Thyroid gland (tissue), 4 donors: ENCODE data around the gene BCKDHA. TPM values are rescaled to one million over a fixed set of nuclear protein-coding genes. Genes with fewer than 3 reads are reported as not detected.
"Not testable (repeated sequence)": the region's sequence is repeated elsewhere in the genome, so short reads cannot be mapped to it uniquely, and the experiment has no call there.

Source experiments
- DNase-seq, 2 donors: peaks; one replicate each; pipeline ENCODE4 v3.0.0-alpha.2; 2019
- H3K27ac ChIP-seq, 3 donors: fragments of 200-600 bp; sonication (generic); 1 replicate in 2 of 3; 2 replicates in 1 of 3; pipeline ENCODE4 v1.5.1; 2016 to 2019; ENCODE audit warnings: mild to moderate bottlenecking in 1 of 3, moderate library complexity in 1 of 3
- H3K27me3 ChIP-seq: fragments of 200-600 bp; sonication (generic); one replicate; pipeline ENCODE4 v1.5.1; 2019
- H3K36me3 ChIP-seq, 2 donors: fragments of 200-600 bp; sonication (generic); one replicate each; pipeline ENCODE4 v1.5.1; 2016 to 2019
- H3K4me1 ChIP-seq, 2 donors: fragments of 200-600 bp; sonication (generic); one replicate each; pipeline ENCODE4 v1.5.1; 2017 to 2019
- H3K4me3 ChIP-seq, 3 donors: fragments of 200-600 bp; sonication (generic); replicated peaks in 1 of 3; 1 replicate in 2 of 3; 2 replicates in 1 of 3; pipeline ENCODE4 v1.5.1; 2016; ENCODE audit warnings: mild to moderate bottlenecking in 1 of 3
- H3K9me3 ChIP-seq: fragments of 200-600 bp; sonication (generic); one replicate; pipeline ENCODE4 v1.5.1; 2017
- CTCF ChIP-seq, 6 experiments: fragments of 200-600 bp in 3 of 6; fragments of 450-650 bp in 3 of 6; sonication (generic) in 3 of 6; IDR thresholded peaks; one replicate each; pipeline ENCODE4 v1.5.1; 2016 to 2019; ENCODE audit warnings: antibody characterized with exemption in 6 of 6, mild to moderate bottlenecking in 2 of 6, inconsistent platforms in 1 of 6, moderate library complexity in 1 of 6
- POLR2A ChIP-seq, 2 donors: fragments of 450-650 bp; IDR thresholded peaks; one replicate each; pipeline ENCODE4 v1.6.1; 2017; ENCODE audit warnings: antibody characterized with exemption in 2 of 2, mild to moderate bottlenecking in 2 of 2, moderate library complexity in 1 of 2
- WGBS, 2 donors: methylation state at CpG; one replicate each; pipeline ENCODE4 v1.1.5; 2017; 5-methylcytosine and 5-hydroxymethylcytosine counted together
- intact Hi-C: fragments of 100-400 bp; cut with DNase I; formaldehyde crosslinking; loops from one replicate; pipeline ENCODE4 v1.15.1; 2023
- total RNA-seq, 4 donors: library from RNA; depleted of rRNA; stranded (reverse); fragments of >200 nt; gene quantifications; one replicate each; pipeline ENCODE4 v1.2.3, GENCODE V29; 2016

The BCKDHA gene
- total RNA-seq, 4 donors from 2014 or later, result 57.4 to 90.9 (median 85.6) TPM

GRCh38 chr19:41367848-41368301 is 29.7 kb upstream of the BCKDHA start:
- Histone ChIP-seq H3K36me3 (no peaks in the 10 kb centered on the region), H3K27me3 (no peaks in the 10 kb centered on the region), H3K27ac (no peak overlapping the region), H3K9me3 (no peaks in the 10 kb centered on the region), H3K4me1 (peaks cover 18 to 30% of the 10 kb centered on the region in 2 donors), H3K4me3 (no peak overlapping the region)
- no peak for TF ChIP-seq POLR2A (IDR thresholded peaks at IDR 0.05)
- TF ChIP-seq CTCF (IDR thresholded peaks at IDR 0.05), result no peak
- no peak for DNase-seq
- intact Hi-C loops, result no loop called here
- WGBS, 2 donors, result 74 to 88% methylated on average over 5 to 6 of the region's 6 CpGs

- 91 to 96% methylated on average over 2 of the region's 2 CpGs for WGBS, 2 donors
- intact Hi-C loops, result no loop called here
These were observed 27.8 kb upstream of the BCKDHA start for GRCh38 chr19:41369769-41370168.

GRCh38 chr19:41371119-41371518 is 26.5 kb upstream of the BCKDHA start:
- H3K4me1 ChIP-seq, result peaks cover 22 to 38% of the 10 kb centered on the region in 2 donors
- DNase-seq, H3K27me3 ChIP-seq, H3K4me3 ChIP-seq, H3K27ac ChIP-seq, intact Hi-C loops, H3K36me3 ChIP-seq, H3K9me3 ChIP-seq: not testable (repeated sequence)
- 88 to 99% methylated on average over 5 of the region's 5 CpGs for WGBS, 2 donors

More at GRCh38 chr19:41369769-41370168, 27.8 kb upstream of the BCKDHA start:
- H3K9me3 ChIP-seq, result no peaks in the 10 kb centered on the region
- no peak overlapping the region for H3K4me3 ChIP-seq
- H3K27ac ChIP-seq, result no peak overlapping the region
- no peaks in the 10 kb centered on the region for H3K36me3 ChIP-seq
- TF ChIP-seq POLR2A (IDR thresholded peaks at IDR 0.05), result no peak
- TF ChIP-seq CTCF (IDR thresholded peaks at IDR 0.05), result no peak
- DNase-seq, result no peak
- H3K27me3 ChIP-seq, result no peaks in the 10 kb centered on the region
- H3K4me1 ChIP-seq, result peaks cover 21 to 33% of the 10 kb centered on the region in 2 donors

GRCh38 chr19:41371541-41371940 is 26.1 kb upstream of the BCKDHA start:
- intact Hi-C loops, result no loop called here

GRCh38 chr19:41372501-41372900 is 25.1 kb upstream of the BCKDHA start:
- 80 to 88% methylated on average over 2 of the region's 2 CpGs for WGBS, 2 donors

More at GRCh38 chr19:41371541-41371940, 26.1 kb upstream of the BCKDHA start:
- peaks cover 18 to 34% of the 10 kb centered on the region in 2 donors for H3K4me1 ChIP-seq
- H3K27me3 ChIP-seq, result no peaks in the 10 kb centered on the region
- H3K9me3 ChIP-seq, result no peaks in the 10 kb centered on the region
- no peak overlapping the region for H3K27ac ChIP-seq
- H3K36me3 ChIP-seq, result no peaks in the 10 kb centered on the region
- no peak for DNase-seq
- TF ChIP-seq CTCF (IDR thresholded peaks at IDR 0.05), result no peak
- no peak for TF ChIP-seq POLR2A (IDR thresholded peaks at IDR 0.05)
- WGBS, 2 donors, result 95 to 100% methylated on average over 8 of the region's 8 CpGs
- H3K4me3 ChIP-seq, result no peak overlapping the region

More at GRCh38 chr19:41372501-41372900, 25.1 kb upstream of the BCKDHA start:
- intact Hi-C loops, result no loop called here
- Histone ChIP-seq H3K36me3 (no peaks in the 10 kb centered on the region), H3K27ac (no peak overlapping the region), H3K4me1 (peaks cover 18 to 31% of the 10 kb centered on the region in 2 donors), H3K9me3 (no peaks in the 10 kb centered on the region), H3K27me3 (no peaks in the 10 kb centered on the region), H3K4me3 (no peak overlapping the region)
- TF ChIP-seq POLR2A (IDR thresholded peaks at IDR 0.05) (no peak), CTCF (IDR thresholded peaks at IDR 0.05) (no peak)
- no peak for DNase-seq
